Mesothelial cell of epicardium (in vitro differentiated cells): ENCODE data around the gene PLEKHH1. TPM values are rescaled to one million over a fixed set of nuclear protein-coding genes. Genes with fewer than 3 reads are reported as not detected.
"Not testable (repeated sequence)": the region's sequence is repeated elsewhere in the genome, so short reads cannot be mapped to it uniquely, and the experiment has no call there.

Source experiments
- DNase-seq, 2 experiments: peaks; one replicate each; pipeline ENCODE4 v3.0.0; 2021; ENCODE audit warnings: low spot score in 2 of 2; ENCODE audit not compliant: unreplicated experiment in 2 of 2
- H3K27ac Mint-ChIP-seq: 2 replicates; pipeline ENCODE4 v1.8.0; 2021; ENCODE audit warnings: mixed read lengths
- H3K27me3 Mint-ChIP-seq: 2 replicates; pipeline ENCODE4 v1.8.0; 2021; ENCODE audit warnings: low read depth, mixed read lengths
- H3K36me3 Mint-ChIP-seq: 2 replicates; pipeline ENCODE4 v1.8.0; 2021; ENCODE audit warnings: mixed read lengths
- H3K4me1 Mint-ChIP-seq: 2 replicates; pipeline ENCODE4 v1.8.0; 2021; ENCODE audit warnings: mixed read lengths
- H3K4me3 Mint-ChIP-seq: 2 replicates; pipeline ENCODE4 v1.8.0; 2021; ENCODE audit warnings: mild to moderate bottlenecking, moderate library complexity, mixed read lengths
- H3K9me3 Mint-ChIP-seq: 2 replicates; pipeline ENCODE4 v1.8.0; 2021; ENCODE audit warnings: mixed read lengths
- total RNA-seq: library from RNA; stranded (reverse); gene quantifications from 3 replicates; pipeline ENCODE4 v1.2.1, GENCODE V29; 2021
- TF ChIP-seq, protein P1 (sequence below): fragments of 200-600 bp; sonication (generic); IDR thresholded peaks from one replicate; pipeline ENCODE4 v1.5.0; 2021; ENCODE audit warnings: antibody characterized with exemption; ENCODE audit not compliant: unreplicated experiment

PLEKHH1 gene
- total RNA-seq, 1 donor from 2014 or later = 21.4 TPM

DNA sequence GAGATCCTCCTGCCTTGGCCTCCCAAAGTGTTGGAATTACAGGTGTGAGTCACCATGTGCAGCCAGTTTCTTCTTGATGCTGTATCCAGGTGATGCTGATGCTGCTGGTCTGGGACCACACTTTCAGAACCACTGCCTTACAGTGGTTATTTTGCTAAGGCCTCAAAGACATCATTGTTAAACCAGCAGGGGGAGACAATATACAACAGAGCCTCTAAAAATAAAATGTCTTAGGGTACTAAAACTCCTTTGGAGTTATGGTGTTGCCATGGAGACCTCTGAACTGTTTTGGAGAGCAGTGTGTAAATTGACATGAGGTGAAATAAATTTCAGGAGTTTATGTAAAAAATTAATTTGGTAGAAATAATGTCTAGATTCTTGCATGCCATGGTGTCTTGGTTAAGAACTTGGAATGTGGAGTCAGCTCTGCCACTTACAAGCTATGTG is 85.5 kb downstream of the PLEKHH1 start:
- no peak for DNase-seq
- H3K27me3 Mint-ChIP-seq = peaks cover 6% of the 10 kb centered on the region
- H3K27ac Mint-ChIP-seq = peak overlapping the region; percentile 92
- H3K4me1 Mint-ChIP-seq = peaks cover 25% of the 10 kb centered on the region
- H3K4me3 Mint-ChIP-seq = peak overlapping the region; percentile 46
- H3K36me3 Mint-ChIP-seq = no peaks in the 10 kb centered on the region
- no peaks in the 10 kb centered on the region for H3K9me3 Mint-ChIP-seq
- TF ChIP-seq, protein P1, sequence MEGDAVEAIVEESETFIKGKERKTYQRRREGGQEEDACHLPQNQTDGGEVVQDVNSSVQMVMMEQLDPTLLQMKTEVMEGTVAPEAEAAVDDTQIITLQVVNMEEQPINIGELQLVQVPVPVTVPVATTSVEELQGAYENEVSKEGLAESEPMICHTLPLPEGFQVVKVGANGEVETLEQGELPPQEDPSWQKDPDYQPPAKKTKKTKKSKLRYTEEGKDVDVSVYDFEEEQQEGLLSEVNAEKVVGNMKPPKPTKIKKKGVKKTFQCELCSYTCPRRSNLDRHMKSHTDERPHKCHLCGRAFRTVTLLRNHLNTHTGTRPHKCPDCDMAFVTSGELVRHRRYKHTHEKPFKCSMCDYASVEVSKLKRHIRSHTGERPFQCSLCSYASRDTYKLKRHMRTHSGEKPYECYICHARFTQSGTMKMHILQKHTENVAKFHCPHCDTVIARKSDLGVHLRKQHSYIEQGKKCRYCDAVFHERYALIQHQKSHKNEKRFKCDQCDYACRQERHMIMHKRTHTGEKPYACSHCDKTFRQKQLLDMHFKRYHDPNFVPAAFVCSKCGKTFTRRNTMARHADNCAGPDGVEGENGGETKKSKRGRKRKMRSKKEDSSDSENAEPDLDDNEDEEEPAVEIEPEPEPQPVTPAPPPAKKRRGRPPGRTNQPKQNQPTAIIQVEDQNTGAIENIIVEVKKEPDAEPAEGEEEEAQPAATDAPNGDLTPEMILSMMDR = peak; percentile 64

DNA sequence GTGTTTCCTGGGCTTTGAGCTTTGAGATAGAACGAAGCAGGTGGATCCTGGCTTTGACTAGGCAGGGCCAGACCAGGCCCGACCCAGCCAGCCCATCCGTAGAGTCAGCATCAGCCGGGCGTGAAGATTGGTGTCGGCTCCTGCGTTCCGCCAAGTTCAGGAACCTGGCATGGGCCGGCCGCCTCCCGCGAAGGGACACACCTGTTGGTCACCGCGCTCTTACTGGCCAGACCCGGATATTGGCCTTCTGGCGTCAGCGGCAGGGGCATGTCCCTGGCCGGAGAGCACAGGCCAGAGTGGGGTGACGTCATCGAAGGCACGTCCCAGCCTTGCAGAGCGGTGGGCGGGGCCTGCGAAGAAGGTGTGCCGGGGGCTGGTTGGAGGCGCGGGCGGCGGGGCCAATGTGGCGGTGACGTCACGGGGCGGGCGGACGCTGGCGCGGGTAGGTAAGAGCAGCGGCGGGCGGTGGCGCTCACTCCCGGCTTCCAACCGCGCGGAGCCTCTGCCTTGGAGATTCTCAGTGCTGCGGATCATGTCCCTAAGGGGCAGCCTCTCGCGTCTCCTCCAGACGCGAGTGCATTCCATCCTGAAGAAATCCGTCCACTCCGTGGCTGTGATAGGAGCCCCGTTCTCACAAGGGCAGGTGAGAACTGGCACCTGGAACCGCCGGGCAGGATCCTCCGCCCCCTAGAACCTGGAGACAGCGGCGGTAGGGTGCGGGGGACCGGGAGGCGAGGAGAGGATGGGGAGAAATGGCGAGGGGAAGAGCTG is 86.5 kb downstream of the PLEKHH1 start, which contains the start of gene ARG2:
Gene ARG2, plus strand, starts transcription at position 475 of the 771 bp plus-strand sequence. Its CDS starts 58 bp downstream, at position 533.
- TF ChIP-seq, protein P1 = no peak
- peak; percentile 96 to 97 for DNase-seq
- H3K27me3 Mint-ChIP-seq = peaks cover 3% of the 10 kb centered on the region
- H3K36me3 Mint-ChIP-seq = peaks cover 2% of the 10 kb centered on the region
- H3K4me3 Mint-ChIP-seq = peak within 1 kb of the TSS; percentile 86
- H3K9me3 Mint-ChIP-seq = no peaks in the 10 kb centered on the region
- peaks cover 25% of the 10 kb centered on the region for H3K4me1 Mint-ChIP-seq
- peak within 1 kb of the TSS; percentile 92 for H3K27ac Mint-ChIP-seq

DNA sequence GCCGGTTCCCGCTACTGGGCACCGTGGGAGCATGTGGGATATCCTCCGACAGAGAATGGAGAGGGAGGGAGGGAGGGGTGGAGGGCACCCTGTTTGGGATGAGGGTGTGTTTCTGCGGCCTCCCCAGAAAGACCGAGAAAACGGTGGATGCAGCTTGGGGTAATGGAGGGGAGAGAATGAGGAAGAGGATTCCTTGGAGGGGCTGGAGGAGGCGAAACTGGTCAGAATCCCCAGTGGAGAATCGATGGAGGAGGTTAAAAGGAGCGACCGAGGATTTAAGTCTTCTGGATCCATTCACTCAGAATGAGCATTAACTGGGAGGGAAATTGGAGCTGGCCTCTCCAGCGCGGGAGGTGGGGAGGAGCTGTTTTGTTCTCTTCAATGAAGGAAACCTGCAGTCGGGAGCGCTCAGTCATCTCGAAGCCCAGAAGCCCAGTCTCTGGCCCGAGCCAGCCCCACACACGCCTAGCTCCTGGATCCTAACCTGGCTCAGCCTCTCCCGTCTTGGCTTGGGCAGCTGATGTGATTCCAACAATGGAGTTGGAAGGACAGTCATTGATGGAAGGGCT is 87.2 kb downstream of the PLEKHH1 start:
- Mint-ChIP-seq H3K36me3 (peaks cover 2% of the 10 kb centered on the region), H3K27me3 (peaks cover 3% of the 10 kb centered on the region), H3K4me1 (peaks cover 25% of the 10 kb centered on the region), H3K9me3 (no peaks in the 10 kb centered on the region), H3K27ac (peak overlapping the region; percentile 92), H3K4me3 (peak overlapping the region; percentile 86)
- no peak for DNase-seq
- TF ChIP-seq, protein P1 = no peak

DNA sequence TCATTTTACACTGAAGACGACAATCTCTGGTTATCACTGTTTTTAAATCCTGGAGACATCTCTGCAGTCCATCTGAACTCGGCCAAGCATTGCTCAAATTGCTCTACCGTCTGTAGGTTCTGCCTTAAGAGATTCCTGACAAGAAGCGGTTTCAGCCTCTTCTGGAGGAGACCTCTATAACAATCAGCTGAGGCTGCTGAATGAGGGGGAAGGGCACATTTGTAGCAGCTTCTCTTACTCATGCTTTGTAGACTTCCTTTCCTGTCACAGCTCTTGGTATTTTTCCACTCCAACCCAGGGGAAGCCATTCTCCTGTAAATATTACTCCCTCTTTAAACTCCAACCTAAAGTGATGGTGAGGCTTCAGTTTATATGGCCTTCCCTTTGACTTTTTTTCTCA is 89.6 kb downstream of the PLEKHH1 start:
- peaks cover 25% of the 10 kb centered on the region for H3K4me1 Mint-ChIP-seq
- peak overlapping the region; percentile 76 for H3K27ac Mint-ChIP-seq
- H3K36me3 Mint-ChIP-seq = peaks cover 2% of the 10 kb centered on the region
- DNase-seq = no peak
- no peak overlapping the region for H3K4me3 Mint-ChIP-seq
- TF ChIP-seq, protein P1 = no peak
- H3K9me3 Mint-ChIP-seq = no peaks in the 10 kb centered on the region
- H3K27me3 Mint-ChIP-seq = peaks cover 3% of the 10 kb centered on the region

DNA sequence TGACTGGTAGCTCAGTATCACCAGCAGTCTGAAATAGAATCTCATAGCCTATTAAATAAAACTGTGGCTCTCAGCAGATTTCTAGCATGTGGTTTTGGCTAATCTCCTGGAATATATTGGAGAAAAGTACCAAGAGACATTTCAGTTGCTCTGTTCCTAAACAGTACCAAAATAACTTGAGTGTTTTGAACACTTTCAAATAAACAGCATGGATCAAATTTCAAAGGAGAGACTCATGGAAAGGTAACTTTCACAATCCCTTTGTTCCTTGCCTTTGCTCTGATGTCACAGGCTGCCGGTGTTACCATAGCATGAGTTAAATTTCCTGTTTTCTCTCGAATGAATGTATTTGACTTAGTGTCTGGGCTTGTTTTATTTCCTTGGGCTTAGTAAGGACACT is 90.0 kb downstream of the PLEKHH1 start:
- H3K27me3 Mint-ChIP-seq = peaks cover 3% of the 10 kb centered on the region
- peak overlapping the region; percentile 76 for H3K27ac Mint-ChIP-seq
- no peak overlapping the region for H3K4me3 Mint-ChIP-seq
- H3K9me3 Mint-ChIP-seq = no peaks in the 10 kb centered on the region
- TF ChIP-seq, protein P1 = no peak
- peaks cover 25% of the 10 kb centered on the region for H3K4me1 Mint-ChIP-seq
- no peak for DNase-seq
- peaks cover 2% of the 10 kb centered on the region for H3K36me3 Mint-ChIP-seq

DNA sequence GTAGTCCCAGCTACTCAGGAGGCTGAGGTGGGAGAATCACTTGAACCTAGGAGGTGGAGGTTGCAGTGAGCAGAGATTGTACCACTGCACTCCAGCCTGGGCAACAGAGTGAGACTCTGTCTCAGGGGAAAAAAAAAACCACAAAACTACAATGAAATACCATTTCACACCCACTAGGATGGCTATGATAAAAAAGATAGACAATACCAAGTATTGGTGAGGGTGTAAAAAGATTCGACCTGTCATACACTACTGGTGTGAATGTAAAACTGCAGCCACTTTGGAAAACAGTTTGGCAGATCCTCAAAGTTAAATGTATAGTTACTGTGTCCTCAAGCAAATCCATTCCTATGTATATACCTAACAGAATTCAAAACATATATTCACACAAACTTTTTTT is 93.0 kb downstream of the PLEKHH1 start:
- not testable (repeated sequence) for H3K9me3 Mint-ChIP-seq, H3K27me3 Mint-ChIP-seq, H3K27ac Mint-ChIP-seq

More for the DNA sequence above, 93.0 kb downstream of the PLEKHH1 start:
- H3K4me3 Mint-ChIP-seq, H3K36me3 Mint-ChIP-seq, H3K4me1 Mint-ChIP-seq, DNase-seq: not testable (repeated sequence)
